ENCODE data around the gene INSYN2B.

DNA sequence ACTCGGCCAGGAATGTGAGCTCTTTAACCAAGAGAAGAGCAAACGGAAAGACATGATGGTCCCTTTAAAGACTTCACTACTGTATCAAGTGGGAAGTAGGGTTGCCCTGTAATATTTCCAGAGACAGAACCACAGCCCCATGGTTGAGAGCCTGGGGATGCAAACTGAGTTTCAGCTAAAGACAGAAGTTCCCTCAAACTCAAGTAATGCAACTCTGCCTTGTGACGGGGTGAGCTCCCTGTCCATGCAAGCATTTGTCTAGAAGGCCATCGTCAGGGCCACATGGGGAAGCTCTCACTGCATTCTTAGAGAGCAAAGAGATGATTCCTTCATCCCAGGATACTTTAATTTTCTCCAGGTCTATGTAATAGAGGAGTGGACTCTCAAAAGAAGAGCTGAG, 82.8 kb downstream of the INSYN2B start:
- TF ChIP-seq, protein P1, sequence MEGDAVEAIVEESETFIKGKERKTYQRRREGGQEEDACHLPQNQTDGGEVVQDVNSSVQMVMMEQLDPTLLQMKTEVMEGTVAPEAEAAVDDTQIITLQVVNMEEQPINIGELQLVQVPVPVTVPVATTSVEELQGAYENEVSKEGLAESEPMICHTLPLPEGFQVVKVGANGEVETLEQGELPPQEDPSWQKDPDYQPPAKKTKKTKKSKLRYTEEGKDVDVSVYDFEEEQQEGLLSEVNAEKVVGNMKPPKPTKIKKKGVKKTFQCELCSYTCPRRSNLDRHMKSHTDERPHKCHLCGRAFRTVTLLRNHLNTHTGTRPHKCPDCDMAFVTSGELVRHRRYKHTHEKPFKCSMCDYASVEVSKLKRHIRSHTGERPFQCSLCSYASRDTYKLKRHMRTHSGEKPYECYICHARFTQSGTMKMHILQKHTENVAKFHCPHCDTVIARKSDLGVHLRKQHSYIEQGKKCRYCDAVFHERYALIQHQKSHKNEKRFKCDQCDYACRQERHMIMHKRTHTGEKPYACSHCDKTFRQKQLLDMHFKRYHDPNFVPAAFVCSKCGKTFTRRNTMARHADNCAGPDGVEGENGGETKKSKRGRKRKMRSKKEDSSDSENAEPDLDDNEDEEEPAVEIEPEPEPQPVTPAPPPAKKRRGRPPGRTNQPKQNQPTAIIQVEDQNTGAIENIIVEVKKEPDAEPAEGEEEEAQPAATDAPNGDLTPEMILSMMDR (IDR thresholded peaks at IDR 0.05) = no peak
- TF ChIP-seq POLR2A (IDR thresholded peaks at IDR 0.05) = no peak

Measured in adrenal gland (tissue), 5 donors.